GM12864 (cell line): ENCODE data around the gene TNP2.

Source experiments
- DNase-seq: peaks from one replicate; pipeline ENCODE4 v3.0.0-alpha.2; 2011; ENCODE audit warnings: low read depth
- H3K4me3 ChIP-seq: 2 replicates; pipeline ENCODE4 v1.5.1; 2011; ENCODE audit warnings: mild to moderate bottlenecking, low read depth, low read length, control low read depth
- CTCF ChIP-seq: IDR thresholded peaks from 2 replicates; pipeline ENCODE4 v1.5.1; 2011; ENCODE audit warnings: low read depth, mild to moderate bottlenecking, moderate library complexity, low read length, control low read depth, inconsistent platforms; ENCODE audit errors: missing control alignments

The TNP2 gene

DNA sequence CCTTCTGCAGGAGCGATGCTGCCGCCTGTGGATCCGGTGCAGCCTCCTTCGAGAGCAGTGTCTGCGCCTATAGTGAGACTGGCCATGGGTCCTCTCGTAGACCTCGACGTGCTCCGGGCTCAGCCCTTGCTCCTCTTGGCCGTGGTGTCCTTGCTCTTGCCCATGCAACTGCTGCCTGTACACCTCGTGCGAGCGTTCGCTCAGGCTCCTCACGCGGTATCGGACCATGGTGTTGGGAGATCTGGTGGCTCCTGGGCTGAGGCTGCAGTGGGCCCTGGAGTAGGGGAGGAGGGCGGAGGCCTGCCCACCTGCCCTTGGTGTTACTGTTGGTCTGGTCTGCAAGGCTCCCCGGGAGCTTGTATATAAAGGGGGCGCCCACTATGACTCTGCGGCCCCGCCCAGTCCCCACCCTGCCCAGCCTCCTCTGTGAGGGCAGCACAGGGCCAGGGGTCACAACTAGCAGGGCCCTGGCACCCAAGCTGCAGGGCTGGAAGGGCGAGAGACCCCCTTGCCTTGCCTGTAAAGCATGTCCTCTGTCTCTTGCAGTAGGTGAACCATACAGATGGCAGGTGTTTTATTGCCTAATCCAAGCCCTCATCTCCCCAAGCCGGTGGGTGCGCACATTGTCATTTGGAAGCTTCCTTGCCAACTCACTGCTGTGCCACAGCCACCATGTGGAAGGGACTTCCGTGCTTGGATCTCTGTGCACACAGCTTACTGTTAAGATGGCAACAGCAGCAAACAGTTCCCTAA lies 7.2 kb upstream of the TNP2 start, which contains the start of gene PRM2:
TSS of gene PRM2 (minus strand) at position 338 of the 753 bp plus-strand sequence. CDS start at position 228, 110 bp downstream.
- TF ChIP-seq CTCF, result no peak
- H3K4me3 ChIP-seq, result no peak within 1 kb of the TSS
- DNase-seq, result no peak

GRCh38 chr16:11274964-11275363 lies 5.8 kb upstream of the TNP2 start:
- TF ChIP-seq CTCF, result no peak
- no peak overlapping the region for H3K4me3 ChIP-seq
- no peak for DNase-seq

GRCh38 chr16:11273721-11274324 lies 4.7 kb upstream of the TNP2 start:
- H3K4me3 ChIP-seq, result no peak overlapping the region
- no peak for DNase-seq
- TF ChIP-seq CTCF, result no peak

GRCh38 chr16:11272921-11273720 lies 4.0 kb upstream of the TNP2 start, which contains the start of gene PRM3:
Gene PRM3 (minus strand): TSS chr16:11273629. CDS start chr16:11273595, 34 bp downstream.
- H3K4me3 ChIP-seq, result no peak within 1 kb of the TSS
- TF ChIP-seq CTCF, result no peak
- DNase-seq, result no peak

DNA sequence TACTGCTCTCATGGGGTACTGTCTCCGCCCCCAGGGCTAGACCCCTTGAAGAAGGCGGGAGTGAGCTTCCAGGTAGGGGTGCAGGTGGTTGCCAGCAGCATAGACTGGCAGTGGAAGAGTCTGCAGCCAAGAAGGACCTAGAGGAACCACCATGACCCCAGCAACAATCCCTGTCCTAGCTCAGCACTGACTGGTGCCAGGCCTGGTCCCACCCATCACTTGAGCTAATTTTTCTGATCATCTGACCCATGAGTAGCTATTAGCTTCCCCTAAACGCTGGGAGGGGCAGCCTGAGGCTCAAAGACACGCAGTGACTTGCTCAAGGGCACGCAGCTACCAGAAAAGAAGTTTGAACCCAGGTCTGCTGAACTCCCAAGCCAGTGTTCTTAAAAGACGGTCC lies 3.4 kb upstream of the TNP2 start:
- TF ChIP-seq CTCF, result no peak

GRCh38 chr16:11271610-11272009 lies 2.5 kb upstream of the TNP2 start:
- H3K4me3 ChIP-seq, result no peak overlapping the region
- TF ChIP-seq CTCF, result no peak
- no peak for DNase-seq

More for the DNA sequence above, 3.4 kb upstream of the TNP2 start:
- H3K4me3 ChIP-seq, result no peak overlapping the region
- DNase-seq, result no peak
